ENCODE data around the gene R3HCC1L.

R3HCC1L gene

GRCh38 chr10:98262571-98262970, 128.1 kb downstream of the R3HCC1L start:
- DNase-seq = no peak

- DNase-seq = no peak
These were observed 128.6 kb downstream of the R3HCC1L start for GRCh38 chr10:98263088-98263487.

GRCh38 chr10:98264378-98265065, 130.1 kb downstream of the R3HCC1L start:
- no peak for DNase-seq

GRCh38 chr10:98265403-98266378, 131.2 kb downstream of the R3HCC1L start:
- no peak for DNase-seq

GRCh38 chr10:98266647-98267046, 132.2 kb downstream of the R3HCC1L start:
- no peak for DNase-seq

- no peak for DNase-seq
These were observed 132.8 kb downstream of the R3HCC1L start for GRCh38 chr10:98267069-98267893.

GRCh38 chr10:98267894-98268693, 133.6 kb downstream of the R3HCC1L start, which contains the start of gene LOXL4:
LOXL4 (minus strand) TSS chr10:98268194; CDS start chr10:98263019, 5,175 bp downstream.
- peak in 1 of 5 experiments; percentile 16 for DNase-seq

- no peak for DNase-seq
These were observed 134.4 kb downstream of the R3HCC1L start for GRCh38 chr10:98268694-98269431.

GRCh38 chr10:98269435-98269912, 135.0 kb downstream of the R3HCC1L start:
- no peak for DNase-seq

- DNase-seq = no peak
These were observed 135.8 kb downstream of the R3HCC1L start for GRCh38 chr10:98270073-98270740.

GRCh38 chr10:98270786-98271185, 136.3 kb downstream of the R3HCC1L start:
- DNase-seq = no peak

GRCh38 chr10:98272245-98272644, 137.8 kb downstream of the R3HCC1L start:
- DNase-seq = no peak

GRCh38 chr10:98272656-98273055, 138.2 kb downstream of the R3HCC1L start:
- DNase-seq = no peak

- no peak for DNase-seq
These were observed 138.8 kb downstream of the R3HCC1L start for GRCh38 chr10:98273057-98273850.

GRCh38 chr10:98274562-98274961, 140.1 kb downstream of the R3HCC1L start:
- no peak for DNase-seq

- no peak for DNase-seq
These were observed 141.9 kb downstream of the R3HCC1L start for GRCh38 chr10:98276311-98276710.

GRCh38 chr10:98285416-98285815, 151.0 kb downstream of the R3HCC1L start:
- DNase-seq = no peak

- no peak for DNase-seq
These were observed 152.0 kb downstream of the R3HCC1L start for GRCh38 chr10:98286419-98286818.

- DNase-seq = no peak
These were observed 152.9 kb downstream of the R3HCC1L start for GRCh38 chr10:98287321-98287720.

- DNase-seq = no peak
These were observed 155.3 kb downstream of the R3HCC1L start for GRCh38 chr10:98289802-98290209.
